Brain microvascular endothelial cell (primary cell): Measurements from ENCODE around the gene TACR1.

Source experiments
- DNase-seq: peaks from one replicate; pipeline ENCODE4 v3.0.0-alpha.2; 2020
- H3K27ac ChIP-seq: fragments of 250-450 bp; sonication (Bioruptor Pico); 2 replicates; pipeline ENCODE4 v1.5.1; 2020; ENCODE audit warnings: mild to moderate bottlenecking, moderate library complexity
- H3K27me3 ChIP-seq: fragments of 250-450 bp; sonication (Bioruptor Pico); replicated peaks from 2 replicates; pipeline ENCODE4 v1.5.1; 2020; ENCODE audit warnings: mild to moderate bottlenecking
- H3K36me3 ChIP-seq: fragments of 250-450 bp; sonication (Bioruptor Pico); replicated peaks from 2 replicates; pipeline ENCODE4 v1.5.1; 2020; ENCODE audit warnings: mild to moderate bottlenecking
- H3K4me3 ChIP-seq: 2 replicates; pipeline ENCODE4 v1.5.1; 2011; ENCODE audit warnings: low read depth, mild to moderate bottlenecking, control low read depth, low read length, moderate library complexity
- CTCF ChIP-seq: IDR thresholded peaks from 2 replicates; pipeline ENCODE4 v1.5.1; 2011; ENCODE audit warnings: low read depth, mild to moderate bottlenecking, moderate library complexity, low read length, control low read depth, inconsistent platforms; ENCODE audit errors: missing control alignments
- in situ Hi-C: cut with HindIII; loops from 2 replicates; pipeline ENCODE4 v1.10.0; 2017; ENCODE audit warnings: low sequenced_read_pairs, low pct_ligation_motif_present

Gene TACR1

GRCh38 chr2:74999468-74999867, 199.9 kb downstream of the TACR1 start:
- no peak for DNase-seq
- no peak overlapping the region for H3K27ac ChIP-seq
- no peak for TF ChIP-seq CTCF
- H3K27me3 ChIP-seq = no peaks in the 10 kb centered on the region
- in situ Hi-C loops = no loop called here
- H3K4me3 ChIP-seq = no peak overlapping the region
- H3K36me3 ChIP-seq = no peaks in the 10 kb centered on the region
